Spleen (tissue), 7 donors: ENCODE measurements around the gene L2HGDH.

Experiments
- CTCF ChIP-seq, 11 experiments: fragments of 200-600 bp in 7 of 11; fragments of 450-650 bp in 4 of 11; sonication (generic) in 4 of 11; IDR thresholded peaks in 8 of 11; conservative IDR thresholded peaks in 3 of 11; 1 replicate in 7 of 11; 2 replicates in 4 of 11; pipeline versions ENCODE4 v1.4.0 to v1.8.0; 2016 to 2021; ENCODE audit warnings: antibody characterized with exemption in 11 of 11, inconsistent platforms in 4 of 11, mild to moderate bottlenecking in 1 of 11
- POLR2A ChIP-seq, 3 donors: fragments of 450-650 bp; IDR thresholded peaks; one replicate each; pipeline ENCODE4 v1.5.1; 2017; ENCODE audit warnings: antibody characterized with exemption in 3 of 3, mild to moderate bottlenecking in 1 of 3
- POLR2AphosphoS5 ChIP-seq, 3 donors: sonication (generic); formaldehyde crosslinking; IDR thresholded peaks; one replicate each; pipeline ENCODE4 v1.5.1; 2017; ENCODE audit warnings: antibody characterized with exemption in 3 of 3
- donor health status: DM: no; HTN: no; CAD: no; lungs with moderate emphysema.
- donor health status: DM: no; HTN: no; CAD: no.
- donor health status: DM: no; HTN: no; CAD: no.

GRCh38 chr14:50270932-50271331, 41.1 kb downstream of the L2HGDH start:
- TF ChIP-seq CTCF (IDR thresholded peaks at IDR 0.05 in 8 of 11, conservative IDR thresholded peaks at IDR 0.05 in 3 of 11) = no peak
- no peak for TF ChIP-seq POLR2AphosphoS5 (IDR thresholded peaks at IDR 0.05)
- TF ChIP-seq POLR2A (IDR thresholded peaks at IDR 0.05) = no peak
